K562 (cell line): ENCODE data around the gene TSPYL6.

ENCODE experiments used
- CBX1 ChIP-seq: sonication (generic); IDR thresholded peaks from 2 replicates; pipeline ENCODE4 v1.6.1; 2016; ENCODE audit warnings: antibody characterized with exemption, low read depth, mild to moderate bottlenecking
- CHD2 ChIP-seq: IDR thresholded peaks from 2 replicates; pipeline ENCODE4 v1.6.1; 2011; ENCODE audit warnings: low read depth, low read length
- CTCF ChIP-seq, 3 experiments: IDR thresholded peaks in 2 of 3; conservative IDR thresholded peaks in 1 of 3; 2 replicates each; pipeline ENCODE4 v1.5.1; 2011 to 2012; ENCODE audit warnings: low read length in 3 of 3, mild to moderate bottlenecking in 3 of 3, control low read depth in 2 of 3, improper control_type of control experiment in 1 of 3, inconsistent platforms in 1 of 3, low read depth in 1 of 3, mixed read lengths in 1 of 3, moderate library complexity in 1 of 3; ENCODE audit not compliant: insufficient read depth in 2 of 3

- no peak for TF ChIP-seq CBX1
- no peak for TF ChIP-seq CHD2
- TF ChIP-seq CTCF (IDR thresholded peaks at IDR 0.05 in 2 of 3, conservative IDR thresholded peaks at IDR 0.05 in 1 of 3; ENCODE audit: insufficient read depth in 2 of 3, low read depth in 1 of 3, low read length in 3 of 3) = no peak
These were observed 42.9 kb downstream of the TSPYL6 start for GRCh38 chr2:54213082-54213481.
